ENCODE data around the gene TNC. TPM values are rescaled to one million over a fixed set of nuclear protein-coding genes. Genes with fewer than 3 reads are reported as not detected.

The TNC gene
- total RNA-seq, 1 donor from 2014 or later = 21.5 TPM

DNA sequence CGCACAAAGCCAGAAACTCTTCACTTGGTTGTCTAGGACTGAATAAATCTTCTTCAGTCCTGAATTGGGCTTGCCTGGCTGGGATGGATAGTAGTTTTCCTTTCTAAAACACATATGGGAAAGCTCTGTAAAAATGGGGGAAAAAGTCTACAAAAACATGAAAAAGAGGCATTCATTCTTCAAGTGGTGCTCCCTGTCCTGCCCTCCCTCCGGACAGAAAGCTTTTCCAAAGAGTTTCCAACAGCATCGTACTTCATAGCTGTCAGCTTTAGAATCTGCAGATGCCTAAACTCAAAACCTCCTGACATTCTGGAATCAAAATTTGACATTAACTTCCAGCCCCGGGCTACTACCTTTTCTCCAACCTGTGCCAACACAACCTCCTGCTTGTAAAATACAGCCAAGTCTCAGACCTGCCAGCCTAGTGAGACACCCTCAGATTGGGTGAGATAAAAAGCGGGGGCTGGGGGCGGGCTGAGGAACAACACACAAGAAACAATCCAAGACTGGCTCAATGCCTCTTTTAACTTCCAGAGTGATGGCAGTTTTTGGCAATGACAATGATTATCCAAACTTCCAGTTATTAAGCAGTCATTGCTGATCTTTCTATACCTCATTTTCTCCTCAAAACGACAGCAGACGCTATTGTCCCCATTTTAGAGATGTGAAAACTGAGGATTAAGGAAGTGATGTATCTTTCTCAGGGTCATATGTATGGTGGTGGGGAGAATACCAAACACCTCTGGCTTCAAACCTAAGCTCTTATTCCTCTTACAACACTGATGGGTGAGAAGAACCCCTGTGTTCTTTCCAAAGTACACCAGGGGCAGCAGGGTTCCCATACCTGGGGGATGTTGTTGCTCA is 1.3 kb downstream of the TNC start:
- Mint-ChIP-seq H3K4me1 (peaks cover 46% of the 10 kb centered on the region), H3K36me3 (no peaks in the 10 kb centered on the region), H3K27ac (no peak overlapping the region), H3K27me3 (ENCODE audit: low read depth) (peaks cover 12% of the 10 kb centered on the region), H3K9me3 (no peaks in the 10 kb centered on the region), H3K4me3 (no peak overlapping the region)
- DNase-seq (ENCODE audit: low spot score in 2 of 2, unreplicated experiment in 2 of 2) = no peak
- TF ChIP-seq, protein P1, sequence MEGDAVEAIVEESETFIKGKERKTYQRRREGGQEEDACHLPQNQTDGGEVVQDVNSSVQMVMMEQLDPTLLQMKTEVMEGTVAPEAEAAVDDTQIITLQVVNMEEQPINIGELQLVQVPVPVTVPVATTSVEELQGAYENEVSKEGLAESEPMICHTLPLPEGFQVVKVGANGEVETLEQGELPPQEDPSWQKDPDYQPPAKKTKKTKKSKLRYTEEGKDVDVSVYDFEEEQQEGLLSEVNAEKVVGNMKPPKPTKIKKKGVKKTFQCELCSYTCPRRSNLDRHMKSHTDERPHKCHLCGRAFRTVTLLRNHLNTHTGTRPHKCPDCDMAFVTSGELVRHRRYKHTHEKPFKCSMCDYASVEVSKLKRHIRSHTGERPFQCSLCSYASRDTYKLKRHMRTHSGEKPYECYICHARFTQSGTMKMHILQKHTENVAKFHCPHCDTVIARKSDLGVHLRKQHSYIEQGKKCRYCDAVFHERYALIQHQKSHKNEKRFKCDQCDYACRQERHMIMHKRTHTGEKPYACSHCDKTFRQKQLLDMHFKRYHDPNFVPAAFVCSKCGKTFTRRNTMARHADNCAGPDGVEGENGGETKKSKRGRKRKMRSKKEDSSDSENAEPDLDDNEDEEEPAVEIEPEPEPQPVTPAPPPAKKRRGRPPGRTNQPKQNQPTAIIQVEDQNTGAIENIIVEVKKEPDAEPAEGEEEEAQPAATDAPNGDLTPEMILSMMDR (IDR thresholded peaks at IDR 0.05; ENCODE audit: unreplicated experiment) = no peak

DNA sequence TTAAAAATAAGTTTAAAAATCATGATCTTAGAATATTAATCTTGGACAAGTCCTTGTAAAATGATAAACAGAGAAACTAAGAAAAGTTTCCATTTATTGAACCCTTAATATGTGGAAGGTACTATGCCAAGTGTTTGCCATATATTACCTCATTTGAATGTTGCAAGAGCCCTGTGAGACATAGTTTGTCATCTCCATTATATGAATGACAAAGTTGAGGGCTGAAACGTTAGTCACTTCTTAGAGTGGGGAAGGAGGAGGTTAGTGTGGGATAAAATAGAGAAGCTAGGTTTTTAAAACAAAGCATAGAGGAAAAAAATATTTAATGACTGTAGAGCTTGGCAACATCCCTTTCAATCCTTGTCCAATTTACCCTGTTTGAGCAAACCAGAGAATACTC is 2.0 kb downstream of the TNC start:
- H3K27me3 Mint-ChIP-seq (ENCODE audit: low read depth) = peaks cover 9% of the 10 kb centered on the region
- H3K4me1 Mint-ChIP-seq = peaks cover 46% of the 10 kb centered on the region
- H3K27ac Mint-ChIP-seq = no peak overlapping the region
- no peaks in the 10 kb centered on the region for H3K9me3 Mint-ChIP-seq
- TF ChIP-seq, protein P1 (IDR thresholded peaks at IDR 0.05; ENCODE audit: unreplicated experiment) = no peak
- no peak for DNase-seq (ENCODE audit: low spot score in 2 of 2, unreplicated experiment in 2 of 2)
- no peak overlapping the region for H3K4me3 Mint-ChIP-seq
- H3K36me3 Mint-ChIP-seq = no peaks in the 10 kb centered on the region

- H3K4me3 Mint-ChIP-seq = no peak overlapping the region
- H3K9me3 Mint-ChIP-seq = no peaks in the 10 kb centered on the region
- no peaks in the 10 kb centered on the region for H3K36me3 Mint-ChIP-seq
- no peak overlapping the region for H3K27ac Mint-ChIP-seq
- TF ChIP-seq, protein P1 (IDR thresholded peaks at IDR 0.05; ENCODE audit: unreplicated experiment) = no peak
- H3K27me3 Mint-ChIP-seq (ENCODE audit: low read depth) = peaks cover 9% of the 10 kb centered on the region
- H3K4me1 Mint-ChIP-seq = peaks cover 46% of the 10 kb centered on the region
- DNase-seq (ENCODE audit: low spot score in 2 of 2, unreplicated experiment in 2 of 2) = no peak
Observed at GRCh38 chr9:115115117-115115880, 2.7 kb downstream of the TNC start.

GRCh38 chr9:115114546-115114945 is 3.4 kb downstream of the TNC start:
- TF ChIP-seq, protein P1 (IDR thresholded peaks at IDR 0.05; ENCODE audit: unreplicated experiment) = no peak
- Mint-ChIP-seq H3K27me3 (ENCODE audit: low read depth) (peaks cover 7% of the 10 kb centered on the region), H3K36me3 (no peaks in the 10 kb centered on the region), H3K4me1 (peaks cover 46% of the 10 kb centered on the region), H3K4me3 (no peak overlapping the region), H3K27ac (no peak overlapping the region), H3K9me3 (no peaks in the 10 kb centered on the region)
- DNase-seq (ENCODE audit: low spot score in 2 of 2, unreplicated experiment in 2 of 2) = no peak

GRCh38 chr9:115114084-115114483 is 3.9 kb downstream of the TNC start:
- H3K36me3 Mint-ChIP-seq = no peaks in the 10 kb centered on the region
- H3K27me3 Mint-ChIP-seq (ENCODE audit: low read depth) = peaks cover 7% of the 10 kb centered on the region
- TF ChIP-seq, protein P1 (IDR thresholded peaks at IDR 0.05; ENCODE audit: unreplicated experiment) = no peak
- DNase-seq (ENCODE audit: low spot score in 2 of 2, unreplicated experiment in 2 of 2) = no peak
- H3K4me1 Mint-ChIP-seq = peaks cover 44% of the 10 kb centered on the region
- H3K4me3 Mint-ChIP-seq = no peak overlapping the region
- no peak overlapping the region for H3K27ac Mint-ChIP-seq
- no peaks in the 10 kb centered on the region for H3K9me3 Mint-ChIP-seq
